HepG2 (cell line): Measurements from ENCODE around the gene OR2T10.
"Not testable (repeated sequence)": the region's sequence is repeated elsewhere in the genome, so short reads cannot be mapped to it uniquely, and the experiment has no call there.

ENCODE experiments used
- CTCF ChIP-seq: sonication (generic); formaldehyde crosslinking; IDR thresholded peaks from 2 replicates; pipeline ENCODE4 v1.5.0; 2020; ENCODE audit warnings: mild to moderate bottlenecking, missing genetic modification reagents, moderate library complexity
- EZH2 ChIP-seq: conservative IDR thresholded peaks from 2 replicates; pipeline ENCODE4 v1.6.1; 2012; ENCODE audit warnings: mild to moderate bottlenecking, low read depth, low read length, moderate library complexity
- FOSL1 ChIP-seq: sonication (generic); formaldehyde crosslinking; IDR thresholded peaks from 2 replicates; pipeline ENCODE4 v1.9.0; 2021; ENCODE audit warnings: missing genetic modification reagents, borderline replicate concordance
- MZF1 ChIP-seq: sonication (generic); formaldehyde crosslinking; IDR thresholded peaks from 2 replicates; pipeline ENCODE4 v1.8.1; 2023; ENCODE audit warnings: mild to moderate bottlenecking, missing genetic modification reagents, borderline replicate concordance

DNA sequence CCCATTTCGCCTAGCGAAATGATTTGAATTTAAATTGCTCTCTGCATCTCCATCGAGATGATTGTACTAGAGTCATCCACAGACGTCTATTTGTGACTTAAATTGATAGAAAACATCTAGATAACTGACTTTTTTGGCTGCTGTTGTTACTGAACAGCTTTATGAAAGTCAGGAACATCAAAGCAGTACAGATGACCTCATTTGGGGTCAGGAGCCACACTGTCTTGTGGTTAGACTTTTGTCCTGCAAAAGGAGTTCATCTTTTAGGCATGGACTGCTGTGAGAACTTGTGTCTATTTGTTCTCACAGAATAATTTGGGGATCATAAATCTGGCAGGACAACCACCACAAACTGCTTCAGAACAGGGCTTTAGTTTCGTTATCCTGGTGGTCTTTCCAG, 42.2 kb upstream of the OR2T10 start:
- TF ChIP-seq CTCF (CRISPR knock-in tag); FOSL1; MZF1 (CRISPR knock-in tag); EZH2: not testable (repeated sequence)
